ENCODE results near the gene A3GALT2.

The A3GALT2 gene

GRCh38 chr1:33342041-33342723 is 21.3 kb upstream of the A3GALT2 start:
- TF ChIP-seq, protein P1, sequence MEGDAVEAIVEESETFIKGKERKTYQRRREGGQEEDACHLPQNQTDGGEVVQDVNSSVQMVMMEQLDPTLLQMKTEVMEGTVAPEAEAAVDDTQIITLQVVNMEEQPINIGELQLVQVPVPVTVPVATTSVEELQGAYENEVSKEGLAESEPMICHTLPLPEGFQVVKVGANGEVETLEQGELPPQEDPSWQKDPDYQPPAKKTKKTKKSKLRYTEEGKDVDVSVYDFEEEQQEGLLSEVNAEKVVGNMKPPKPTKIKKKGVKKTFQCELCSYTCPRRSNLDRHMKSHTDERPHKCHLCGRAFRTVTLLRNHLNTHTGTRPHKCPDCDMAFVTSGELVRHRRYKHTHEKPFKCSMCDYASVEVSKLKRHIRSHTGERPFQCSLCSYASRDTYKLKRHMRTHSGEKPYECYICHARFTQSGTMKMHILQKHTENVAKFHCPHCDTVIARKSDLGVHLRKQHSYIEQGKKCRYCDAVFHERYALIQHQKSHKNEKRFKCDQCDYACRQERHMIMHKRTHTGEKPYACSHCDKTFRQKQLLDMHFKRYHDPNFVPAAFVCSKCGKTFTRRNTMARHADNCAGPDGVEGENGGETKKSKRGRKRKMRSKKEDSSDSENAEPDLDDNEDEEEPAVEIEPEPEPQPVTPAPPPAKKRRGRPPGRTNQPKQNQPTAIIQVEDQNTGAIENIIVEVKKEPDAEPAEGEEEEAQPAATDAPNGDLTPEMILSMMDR (IDR thresholded peaks at IDR 0.05; ENCODE audit: unreplicated experiment in 3 of 3): no peak
- H3K4me1 Mint-ChIP-seq: peaks cover 89% of the 10 kb centered on the region
- H3K27me3 Mint-ChIP-seq (ENCODE audit: low read depth): no peaks in the 10 kb centered on the region
- no peaks in the 10 kb centered on the region for H3K9me3 Mint-ChIP-seq
- peak overlapping the region; percentile 47 to 75 (median 62) for H3K4me3 Mint-ChIP-seq
- H3K36me3 Mint-ChIP-seq (ENCODE audit: low read depth): peaks cover 36% of the 10 kb centered on the region
- peak overlapping the region; percentile 76 to 94 (median 88) for H3K27ac Mint-ChIP-seq

GRCh38 chr1:33341190-33341589 is 20.3 kb upstream of the A3GALT2 start:
- H3K4me1 Mint-ChIP-seq: peaks cover 88% of the 10 kb centered on the region
- H3K9me3 Mint-ChIP-seq: no peaks in the 10 kb centered on the region
- H3K36me3 Mint-ChIP-seq (ENCODE audit: low read depth): peaks cover 33% of the 10 kb centered on the region
- TF ChIP-seq, protein P1 (IDR thresholded peaks at IDR 0.05; ENCODE audit: unreplicated experiment in 3 of 3): no peak
- peak overlapping the region; percentile 76 to 94 (median 88) for H3K27ac Mint-ChIP-seq
- no peaks in the 10 kb centered on the region for H3K27me3 Mint-ChIP-seq (ENCODE audit: low read depth)
- H3K4me3 Mint-ChIP-seq: peak overlapping the region; percentile 49 to 75 (median 52)

GRCh38 chr1:33339413-33339812 is 18.5 kb upstream of the A3GALT2 start:
- H3K36me3 Mint-ChIP-seq (ENCODE audit: low read depth): peaks cover 41% of the 10 kb centered on the region
- peak overlapping the region; percentile 76 to 90 (median 85) for H3K27ac Mint-ChIP-seq
- H3K4me1 Mint-ChIP-seq: peaks cover 86% of the 10 kb centered on the region
- H3K9me3 Mint-ChIP-seq: no peaks in the 10 kb centered on the region
- H3K4me3 Mint-ChIP-seq: peak overlapping the region; percentile 9 to 45 (median 31)
- no peaks in the 10 kb centered on the region for H3K27me3 Mint-ChIP-seq (ENCODE audit: low read depth)
- TF ChIP-seq, protein P1 (IDR thresholded peaks at IDR 0.05; ENCODE audit: unreplicated experiment in 3 of 3): no peak

GRCh38 chr1:33338440-33339211 is 17.7 kb upstream of the A3GALT2 start:
- Mint-ChIP-seq H3K9me3 (no peaks in the 10 kb centered on the region), H3K36me3 (ENCODE audit: low read depth) (peaks cover 41% of the 10 kb centered on the region), H3K27me3 (ENCODE audit: low read depth) (no peaks in the 10 kb centered on the region), H3K27ac (peak overlapping the region; percentile 76 to 90 (median 85)), H3K4me3 (peak overlapping the region; percentile 9 to 48 (median 45)), H3K4me1 (peaks cover 87% of the 10 kb centered on the region)
- TF ChIP-seq, protein P1 (IDR thresholded peaks at IDR 0.05; ENCODE audit: unreplicated experiment in 3 of 3): no peak

DNA sequence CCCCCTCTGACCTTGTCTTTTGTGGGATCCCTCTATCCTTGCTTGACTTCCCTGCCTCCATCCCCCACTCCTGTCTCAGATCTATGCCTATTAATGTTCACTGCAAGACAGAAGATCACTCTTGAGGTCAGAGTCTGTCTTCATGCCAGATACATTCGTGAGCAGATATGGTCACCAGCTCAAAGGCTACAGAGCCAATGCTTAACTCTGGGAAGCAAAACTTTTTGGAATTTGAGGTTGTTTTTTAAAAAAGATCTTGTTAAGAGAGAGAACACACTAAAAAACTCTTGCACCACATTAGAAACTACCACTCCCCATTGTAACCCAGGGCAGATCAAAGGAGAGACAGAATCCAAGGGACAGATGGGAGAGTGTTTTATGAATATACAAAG is 17.1 kb upstream of the A3GALT2 start:
- Mint-ChIP-seq H3K27ac (peak overlapping the region; percentile 76 to 90 (median 85)), H3K9me3 (no peaks in the 10 kb centered on the region)
- TF ChIP-seq, protein P1 (IDR thresholded peaks at IDR 0.05; ENCODE audit: unreplicated experiment in 3 of 3): no peak

More for the DNA sequence above, 17.1 kb upstream of the A3GALT2 start:
- Mint-ChIP-seq H3K27me3 (ENCODE audit: low read depth) (no peaks in the 10 kb centered on the region), H3K4me3 (peak overlapping the region; percentile 0 to 15 (median 9)), H3K4me1 (peaks cover 90% of the 10 kb centered on the region), H3K36me3 (ENCODE audit: low read depth) (peaks cover 46% of the 10 kb centered on the region)

Measured in nephron (organoid).